Measurements from ENCODE around the gene LINGO1.

DNA sequence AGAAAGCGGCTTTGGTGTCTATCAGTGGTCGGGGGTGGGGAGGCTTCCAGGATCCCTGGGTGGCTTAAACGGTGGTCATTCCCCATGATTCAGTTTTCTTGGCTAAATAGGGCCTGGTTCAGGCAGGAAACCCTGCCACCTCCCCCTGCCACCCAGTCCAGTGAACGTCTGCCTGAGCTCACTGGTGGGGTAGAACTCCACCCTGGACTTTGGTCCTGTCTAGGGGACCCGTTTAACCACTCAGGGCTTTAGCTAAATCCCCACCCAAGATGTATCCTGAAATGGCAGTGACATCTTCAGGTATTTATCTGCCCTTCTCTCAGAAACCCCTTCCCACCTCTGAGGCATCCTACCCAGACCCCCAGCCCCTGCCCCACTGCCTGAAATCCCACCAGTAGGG lies 30.5 kb upstream of the LINGO1 start:
- TF ChIP-seq, protein P1, sequence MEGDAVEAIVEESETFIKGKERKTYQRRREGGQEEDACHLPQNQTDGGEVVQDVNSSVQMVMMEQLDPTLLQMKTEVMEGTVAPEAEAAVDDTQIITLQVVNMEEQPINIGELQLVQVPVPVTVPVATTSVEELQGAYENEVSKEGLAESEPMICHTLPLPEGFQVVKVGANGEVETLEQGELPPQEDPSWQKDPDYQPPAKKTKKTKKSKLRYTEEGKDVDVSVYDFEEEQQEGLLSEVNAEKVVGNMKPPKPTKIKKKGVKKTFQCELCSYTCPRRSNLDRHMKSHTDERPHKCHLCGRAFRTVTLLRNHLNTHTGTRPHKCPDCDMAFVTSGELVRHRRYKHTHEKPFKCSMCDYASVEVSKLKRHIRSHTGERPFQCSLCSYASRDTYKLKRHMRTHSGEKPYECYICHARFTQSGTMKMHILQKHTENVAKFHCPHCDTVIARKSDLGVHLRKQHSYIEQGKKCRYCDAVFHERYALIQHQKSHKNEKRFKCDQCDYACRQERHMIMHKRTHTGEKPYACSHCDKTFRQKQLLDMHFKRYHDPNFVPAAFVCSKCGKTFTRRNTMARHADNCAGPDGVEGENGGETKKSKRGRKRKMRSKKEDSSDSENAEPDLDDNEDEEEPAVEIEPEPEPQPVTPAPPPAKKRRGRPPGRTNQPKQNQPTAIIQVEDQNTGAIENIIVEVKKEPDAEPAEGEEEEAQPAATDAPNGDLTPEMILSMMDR (IDR thresholded peaks at IDR 0.05; ENCODE audit: control extremely low read depth in 1 of 3, insufficient read depth in 1 of 3, low read depth in 1 of 3, low read length in 3 of 3) = no peak
- TF ChIP-seq POLR2A (IDR thresholded peaks at IDR 0.05; ENCODE audit: control extremely low read depth in 1 of 2, low read depth in 2 of 2, low read length in 2 of 2) = no peak
- TF ChIP-seq TBP (IDR thresholded peaks at IDR 0.05; ENCODE audit: low read depth, low read length) = no peak
- TF ChIP-seq, protein P2, sequence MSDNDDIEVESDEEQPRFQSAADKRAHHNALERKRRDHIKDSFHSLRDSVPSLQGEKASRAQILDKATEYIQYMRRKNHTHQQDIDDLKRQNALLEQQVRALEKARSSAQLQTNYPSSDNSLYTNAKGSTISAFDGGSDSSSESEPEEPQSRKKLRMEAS (IDR thresholded peaks at IDR 0.05) = no peak
- TF ChIP-seq EZH2 (IDR thresholded peaks at IDR 0.05; ENCODE audit: low read depth, low read length, severe bottlenecking) = no peak

Data from H1 (cell line).